Epidermal melanocyte (primary cell): Measurements from ENCODE around the gene TMOD1.

ENCODE experiments used
- DNase-seq: peaks from one replicate; pipeline ENCODE4 v3.0.0; 2011; ENCODE audit warnings: low spot score; ENCODE audit not compliant: insufficient read length

The TMOD1 gene

GRCh38 chr9:97632248-97632984, 130.9 kb downstream of the TMOD1 start:
- no peak for DNase-seq

GRCh38 chr9:97632985-97633858, 131.8 kb downstream of the TMOD1 start, which contains the start of the genes NCBP1 and TSTD2:
Gene NCBP1 (plus strand): TSS chr9:97633821. CDS start chr9:97633882, 61 bp downstream.
Gene TSTD2 (minus strand): TSS chr9:97633368. CDS start chr9:97627562, 5,806 bp downstream.
- DNase-seq = peak; percentile 61

- DNase-seq = no peak
Measured at GRCh38 chr9:97633859-97634490, 132.5 kb downstream of the TMOD1 start.

- DNase-seq = no peak
Measured at GRCh38 chr9:97635026-97635425, 133.6 kb downstream of the TMOD1 start.

- no peak for DNase-seq
Measured at GRCh38 chr9:97636903-97637302, 135.4 kb downstream of the TMOD1 start.

GRCh38 chr9:97638666-97639065, 137.2 kb downstream of the TMOD1 start:
- DNase-seq = no peak

GRCh38 chr9:97640325-97640724, 138.9 kb downstream of the TMOD1 start:
- DNase-seq = no peak

GRCh38 chr9:97645720-97646119, 144.3 kb downstream of the TMOD1 start:
- no peak for DNase-seq

GRCh38 chr9:97647996-97648395, 146.5 kb downstream of the TMOD1 start:
- no peak for DNase-seq
